Panc1 (cell line): ENCODE data around the gene CMTM6.

ENCODE experiments used
- POLR2AphosphoS5 ChIP-seq: IDR thresholded peaks from 2 replicates; pipeline ENCODE4 v1.6.1; 2012; ENCODE audit warnings: mild to moderate bottlenecking, low read depth, low read length, moderate library complexity
- TF ChIP-seq, protein P1 (sequence below): fragments of 450-650 bp; IDR thresholded peaks from 2 replicates; pipeline ENCODE4 v1.5.1; 2017; ENCODE audit warnings: mild to moderate bottlenecking
- TF ChIP-seq, protein P2 (sequence below), 2 experiments: IDR thresholded peaks; 2 replicates each; pipeline ENCODE4 v1.6.1; 2011 to 2012; ENCODE audit warnings: low read depth in 2 of 2, control low read depth in 1 of 2, low read length in 1 of 2, mild to moderate bottlenecking in 1 of 2, moderate library complexity in 1 of 2; ENCODE audit not compliant: insufficient read depth in 1 of 2

DNA sequence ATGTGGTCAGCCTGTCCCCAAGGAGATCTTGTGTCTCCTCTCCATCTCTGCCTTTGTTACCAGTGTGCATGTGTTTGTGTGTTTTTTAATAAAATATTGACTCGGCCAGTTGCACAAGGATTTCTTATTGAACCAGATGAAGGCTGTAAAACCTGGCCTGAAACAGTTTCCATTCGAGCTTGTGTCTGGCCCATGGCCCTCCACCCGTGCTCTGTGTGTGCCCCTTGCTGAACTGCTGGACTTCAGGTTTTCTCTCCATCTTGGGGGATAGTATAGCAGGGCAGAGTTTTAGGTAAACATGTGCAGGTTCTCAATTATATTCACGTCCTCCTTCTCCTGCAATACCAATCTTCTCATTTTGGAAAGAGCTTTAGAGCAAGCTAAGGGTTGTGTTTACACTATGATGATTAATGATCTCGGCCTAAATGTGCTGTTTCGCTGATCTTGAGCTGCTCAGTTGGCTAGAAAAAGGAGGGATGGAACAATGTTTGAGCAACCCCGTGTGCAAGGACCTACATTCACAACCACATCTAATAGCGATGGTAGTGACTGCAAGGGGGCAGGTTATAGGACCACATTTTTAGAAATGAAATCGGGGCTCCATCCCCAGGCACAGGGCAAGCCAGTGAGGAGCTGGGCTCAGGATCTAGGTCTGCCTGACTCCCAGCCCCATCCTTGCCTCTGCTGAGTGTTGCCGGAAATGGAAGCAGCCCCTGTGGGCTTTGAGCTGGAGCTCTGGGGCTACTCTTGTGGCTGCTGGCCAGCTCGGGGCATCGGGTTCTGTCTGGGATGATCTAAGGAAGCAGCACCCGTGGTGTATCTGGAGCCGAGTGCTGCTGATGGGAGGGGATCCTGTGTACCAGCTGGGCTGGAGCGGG lies 47.7 kb downstream of the CMTM6 start:
- TF ChIP-seq, protein P1, sequence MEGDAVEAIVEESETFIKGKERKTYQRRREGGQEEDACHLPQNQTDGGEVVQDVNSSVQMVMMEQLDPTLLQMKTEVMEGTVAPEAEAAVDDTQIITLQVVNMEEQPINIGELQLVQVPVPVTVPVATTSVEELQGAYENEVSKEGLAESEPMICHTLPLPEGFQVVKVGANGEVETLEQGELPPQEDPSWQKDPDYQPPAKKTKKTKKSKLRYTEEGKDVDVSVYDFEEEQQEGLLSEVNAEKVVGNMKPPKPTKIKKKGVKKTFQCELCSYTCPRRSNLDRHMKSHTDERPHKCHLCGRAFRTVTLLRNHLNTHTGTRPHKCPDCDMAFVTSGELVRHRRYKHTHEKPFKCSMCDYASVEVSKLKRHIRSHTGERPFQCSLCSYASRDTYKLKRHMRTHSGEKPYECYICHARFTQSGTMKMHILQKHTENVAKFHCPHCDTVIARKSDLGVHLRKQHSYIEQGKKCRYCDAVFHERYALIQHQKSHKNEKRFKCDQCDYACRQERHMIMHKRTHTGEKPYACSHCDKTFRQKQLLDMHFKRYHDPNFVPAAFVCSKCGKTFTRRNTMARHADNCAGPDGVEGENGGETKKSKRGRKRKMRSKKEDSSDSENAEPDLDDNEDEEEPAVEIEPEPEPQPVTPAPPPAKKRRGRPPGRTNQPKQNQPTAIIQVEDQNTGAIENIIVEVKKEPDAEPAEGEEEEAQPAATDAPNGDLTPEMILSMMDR: no peak
- no peak for TF ChIP-seq POLR2AphosphoS5
- TF ChIP-seq, protein P2, sequence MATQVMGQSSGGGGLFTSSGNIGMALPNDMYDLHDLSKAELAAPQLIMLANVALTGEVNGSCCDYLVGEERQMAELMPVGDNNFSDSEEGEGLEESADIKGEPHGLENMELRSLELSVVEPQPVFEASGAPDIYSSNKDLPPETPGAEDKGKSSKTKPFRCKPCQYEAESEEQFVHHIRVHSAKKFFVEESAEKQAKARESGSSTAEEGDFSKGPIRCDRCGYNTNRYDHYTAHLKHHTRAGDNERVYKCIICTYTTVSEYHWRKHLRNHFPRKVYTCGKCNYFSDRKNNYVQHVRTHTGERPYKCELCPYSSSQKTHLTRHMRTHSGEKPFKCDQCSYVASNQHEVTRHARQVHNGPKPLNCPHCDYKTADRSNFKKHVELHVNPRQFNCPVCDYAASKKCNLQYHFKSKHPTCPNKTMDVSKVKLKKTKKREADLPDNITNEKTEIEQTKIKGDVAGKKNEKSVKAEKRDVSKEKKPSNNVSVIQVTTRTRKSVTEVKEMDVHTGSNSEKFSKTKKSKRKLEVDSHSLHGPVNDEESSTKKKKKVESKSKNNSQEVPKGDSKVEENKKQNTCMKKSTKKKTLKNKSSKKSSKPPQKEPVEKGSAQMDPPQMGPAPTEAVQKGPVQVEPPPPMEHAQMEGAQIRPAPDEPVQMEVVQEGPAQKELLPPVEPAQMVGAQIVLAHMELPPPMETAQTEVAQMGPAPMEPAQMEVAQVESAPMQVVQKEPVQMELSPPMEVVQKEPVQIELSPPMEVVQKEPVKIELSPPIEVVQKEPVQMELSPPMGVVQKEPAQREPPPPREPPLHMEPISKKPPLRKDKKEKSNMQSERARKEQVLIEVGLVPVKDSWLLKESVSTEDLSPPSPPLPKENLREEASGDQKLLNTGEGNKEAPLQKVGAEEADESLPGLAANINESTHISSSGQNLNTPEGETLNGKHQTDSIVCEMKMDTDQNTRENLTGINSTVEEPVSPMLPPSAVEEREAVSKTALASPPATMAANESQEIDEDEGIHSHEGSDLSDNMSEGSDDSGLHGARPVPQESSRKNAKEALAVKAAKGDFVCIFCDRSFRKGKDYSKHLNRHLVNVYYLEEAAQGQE (IDR thresholded peaks at IDR 0.05; ENCODE audit: insufficient read depth in 1 of 2, low read depth in 2 of 2, low read length in 1 of 2): no peak
